MM.1S (cell line): ENCODE measurements around the gene PALM2AKAP2.

Source experiments
- CTCF ChIP-seq: fragments of 300-600 bp; sonication (generic); IDR thresholded peaks from 2 replicates; pipeline ENCODE4 v1.5.1; 2016; ENCODE audit warnings: antibody characterized with exemption, low read length, mixed read lengths
- EZH2phosphoT487 ChIP-seq: fragments of 300-600 bp; sonication (generic); IDR thresholded peaks from 2 replicates; pipeline ENCODE4 v1.6.1; 2018; ENCODE audit warnings: antibody characterized with exemption, low read length

- no peak for TF ChIP-seq CTCF
- TF ChIP-seq EZH2phosphoT487 = no peak
Measured at GRCh38 chr9:109755040-109755439, 25.0 kb upstream of the PALM2AKAP2 start.
